Right hindlimb (tissue), 1 donor: ENCODE results near the gene ELK4.

Experiments
- DNase-seq: peaks from one replicate; pipeline ENCODE4 v3.0.0-alpha.2; 2018

The ELK4 gene, protein sequence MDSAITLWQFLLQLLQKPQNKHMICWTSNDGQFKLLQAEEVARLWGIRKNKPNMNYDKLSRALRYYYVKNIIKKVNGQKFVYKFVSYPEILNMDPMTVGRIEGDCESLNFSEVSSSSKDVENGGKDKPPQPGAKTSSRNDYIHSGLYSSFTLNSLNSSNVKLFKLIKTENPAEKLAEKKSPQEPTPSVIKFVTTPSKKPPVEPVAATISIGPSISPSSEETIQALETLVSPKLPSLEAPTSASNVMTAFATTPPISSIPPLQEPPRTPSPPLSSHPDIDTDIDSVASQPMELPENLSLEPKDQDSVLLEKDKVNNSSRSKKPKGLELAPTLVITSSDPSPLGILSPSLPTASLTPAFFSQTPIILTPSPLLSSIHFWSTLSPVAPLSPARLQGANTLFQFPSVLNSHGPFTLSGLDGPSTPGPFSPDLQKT

DNA sequence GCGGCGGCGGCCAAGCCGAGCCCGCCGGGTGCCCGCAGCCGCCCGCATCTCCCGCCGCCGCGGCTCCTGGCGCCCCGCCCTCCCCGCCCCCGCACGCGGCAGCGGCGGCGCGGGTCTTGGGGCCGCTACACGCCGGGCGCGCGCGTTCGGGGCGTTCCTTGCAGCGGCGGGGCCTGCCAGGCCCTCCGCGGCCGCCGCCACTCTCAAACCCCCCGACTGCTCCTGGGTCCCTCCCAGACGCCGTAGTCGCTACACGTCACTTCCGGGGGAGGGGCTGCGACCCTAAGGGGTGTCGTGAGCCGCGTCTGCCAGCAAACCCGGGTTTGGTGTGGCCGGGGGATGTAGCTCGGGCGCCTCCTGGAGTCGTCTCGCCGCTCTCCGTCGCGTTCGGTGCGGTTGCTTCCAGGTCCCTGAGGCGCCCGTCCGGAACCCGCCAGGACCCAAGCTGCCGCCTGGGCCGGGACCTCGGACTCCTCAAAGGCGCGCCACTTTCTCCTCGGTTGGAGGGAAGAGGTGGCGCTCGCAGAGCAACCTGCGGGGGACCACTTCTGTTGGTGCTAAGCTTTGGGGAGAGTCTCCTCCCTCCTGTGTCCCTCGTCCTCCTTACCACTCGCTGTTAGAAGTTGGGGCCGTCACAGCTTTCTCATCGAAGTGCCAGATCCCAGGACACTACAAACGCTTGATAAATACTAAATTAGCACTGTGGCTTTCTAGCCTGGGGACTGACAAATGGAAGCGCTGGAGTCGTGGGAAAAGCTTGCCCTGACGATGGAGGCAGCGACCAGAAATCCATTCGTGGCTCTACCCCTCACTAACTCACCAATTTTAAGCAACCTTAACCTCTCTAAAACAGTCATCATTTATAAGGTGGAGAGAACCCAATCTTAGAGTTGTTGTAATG, at the start of gene ELK4:
Gene ELK4, minus strand, starts transcription at position 244 of the 901 bp plus-strand sequence. CDS start 8,129 bp downstream, outside the sequence.
- peak; percentile 99 for DNase-seq

DNA sequence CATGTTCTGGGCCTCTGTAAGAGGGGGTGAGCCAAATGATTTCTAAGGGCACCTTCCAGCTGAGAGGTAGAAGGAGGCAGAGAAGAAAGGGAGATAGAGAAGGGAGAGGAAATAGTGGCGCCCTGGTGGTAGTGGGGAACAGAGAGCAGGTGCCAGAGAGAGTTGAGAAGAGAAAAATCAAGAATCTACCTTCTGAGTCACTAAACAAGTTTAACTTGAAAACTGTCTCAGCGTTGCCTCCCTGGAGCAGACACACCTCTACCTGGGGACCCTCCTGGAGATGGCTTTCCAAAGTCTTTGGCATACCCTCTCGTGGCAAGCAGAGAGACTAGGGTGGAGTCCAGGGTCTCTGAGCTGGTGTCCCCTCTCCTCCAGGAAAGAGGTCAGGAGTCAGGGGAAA, 49.6 kb upstream of the ELK4 start:
- no peak for DNase-seq

DNA sequence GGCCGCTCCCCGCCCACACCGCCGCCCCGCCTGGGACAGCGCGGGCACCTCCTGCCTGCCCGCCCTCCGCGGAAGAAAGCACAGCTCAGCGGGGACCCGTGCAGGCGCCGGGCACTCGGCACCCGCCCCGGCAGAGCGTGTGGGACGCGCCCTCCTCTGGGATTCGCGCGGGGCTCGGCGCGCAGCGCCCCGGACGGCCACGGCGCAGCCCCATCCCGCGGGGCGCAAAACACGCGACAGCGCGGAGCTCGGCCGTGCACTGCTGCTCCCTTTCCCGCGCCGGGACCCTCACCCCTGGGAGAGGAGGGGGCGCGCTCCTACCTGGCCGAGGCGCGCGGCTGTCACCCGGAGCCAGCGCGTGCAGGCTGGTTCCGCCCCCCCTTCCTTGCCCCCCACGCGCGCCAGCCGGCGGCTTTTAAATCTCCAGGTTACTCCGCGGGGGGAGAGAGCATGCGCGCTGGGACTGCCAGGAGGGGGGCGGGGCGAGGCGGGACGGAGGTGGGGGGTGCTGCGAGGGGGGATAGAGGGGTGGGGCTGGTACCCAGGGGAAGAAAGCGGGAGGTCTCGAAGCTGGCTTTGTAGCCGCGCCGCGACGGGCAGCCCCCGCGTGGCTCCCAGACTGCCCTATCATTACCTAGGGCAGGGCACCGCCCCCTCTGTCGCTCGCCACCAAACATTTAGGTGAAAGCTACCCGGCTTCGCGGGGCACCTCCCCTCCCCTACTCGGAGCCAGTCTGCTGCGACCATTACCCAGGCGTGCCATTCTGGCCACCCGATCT, 48.5 kb upstream of the ELK4 start, which contains the start of gene SLC45A3:
Gene SLC45A3, minus strand, starts transcription at position 437 of the 779 bp plus-strand sequence. CDS start 15,853 bp downstream, outside the sequence.
- DNase-seq = no peak

DNA sequence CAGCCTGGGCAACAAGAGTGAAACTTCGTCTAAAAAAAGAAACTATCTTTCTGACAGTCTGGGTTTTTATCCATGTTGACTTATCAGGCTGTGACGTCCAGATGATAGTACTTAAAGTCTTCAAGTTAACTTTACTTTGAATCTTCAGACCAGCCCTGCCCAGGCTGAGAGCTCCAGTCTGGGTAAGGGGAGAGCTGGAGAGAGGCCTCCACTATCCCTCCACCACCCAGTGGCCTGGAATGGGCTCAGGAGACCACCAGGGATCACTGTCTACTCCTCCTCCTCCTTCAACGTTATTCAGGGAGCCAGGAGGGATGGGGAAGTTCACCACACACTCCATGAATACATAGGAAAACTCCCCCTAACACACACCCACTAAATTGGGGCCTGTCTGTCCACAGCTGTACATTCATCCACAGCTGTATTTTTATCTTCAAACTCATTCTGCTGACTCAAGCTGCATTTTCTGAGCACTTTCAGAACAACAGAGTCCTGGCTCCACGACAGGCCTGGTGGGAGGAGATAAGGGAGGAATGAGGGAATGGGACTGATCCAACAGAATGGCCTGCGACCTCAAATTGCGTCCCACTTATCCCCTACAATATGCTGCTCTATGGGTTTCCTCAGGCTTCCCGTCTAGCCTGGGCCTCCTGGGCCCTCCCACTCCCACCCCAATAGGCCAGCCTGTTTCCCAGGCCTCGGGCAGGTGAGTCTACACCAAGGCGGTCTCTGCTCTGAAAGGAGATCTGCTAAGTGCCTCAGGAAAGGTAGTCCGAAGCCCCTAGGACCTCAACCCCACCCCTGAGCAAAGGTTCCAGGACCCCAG, 46.7 kb upstream of the ELK4 start:
- no peak for DNase-seq

DNA sequence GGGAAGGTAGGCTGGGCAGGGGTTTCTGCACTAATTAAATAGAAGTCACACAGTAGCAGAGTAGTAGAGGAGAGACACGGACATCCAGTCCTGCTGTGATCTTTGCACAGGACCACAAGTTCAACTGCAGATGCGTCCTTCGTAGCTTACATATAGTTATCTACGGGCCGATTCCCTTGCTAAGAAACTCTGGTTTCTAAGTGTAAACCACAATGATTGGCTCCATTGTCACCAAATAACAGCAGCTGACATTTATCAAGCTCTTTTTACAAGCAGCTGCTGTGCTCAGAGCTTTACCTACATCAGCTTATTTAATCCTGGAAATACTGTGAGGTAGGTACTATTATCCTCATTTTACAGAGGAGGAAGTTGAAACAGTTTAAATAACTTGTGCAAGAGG, 45.4 kb upstream of the ELK4 start:
- no peak for DNase-seq

DNA sequence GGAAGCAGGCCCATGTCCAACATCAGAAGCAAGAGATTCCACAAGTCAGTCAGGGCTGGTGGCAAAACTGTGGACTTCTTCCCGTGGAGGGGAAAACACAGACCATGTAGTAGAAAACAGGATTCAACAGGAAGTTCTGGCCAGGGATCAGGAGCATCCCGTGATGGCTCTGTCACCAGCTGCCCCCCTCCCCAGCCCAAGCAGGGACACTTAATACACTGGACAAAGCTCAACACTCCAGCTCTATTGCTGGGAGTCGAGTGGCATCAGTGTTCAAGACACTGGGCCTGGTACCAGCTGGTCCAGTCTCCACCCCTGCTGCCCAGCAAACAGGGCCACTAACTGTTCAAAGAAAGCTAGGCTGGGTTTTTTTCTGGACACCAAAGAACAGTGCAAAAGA, 44.8 kb upstream of the ELK4 start:
- no peak for DNase-seq

DNA sequence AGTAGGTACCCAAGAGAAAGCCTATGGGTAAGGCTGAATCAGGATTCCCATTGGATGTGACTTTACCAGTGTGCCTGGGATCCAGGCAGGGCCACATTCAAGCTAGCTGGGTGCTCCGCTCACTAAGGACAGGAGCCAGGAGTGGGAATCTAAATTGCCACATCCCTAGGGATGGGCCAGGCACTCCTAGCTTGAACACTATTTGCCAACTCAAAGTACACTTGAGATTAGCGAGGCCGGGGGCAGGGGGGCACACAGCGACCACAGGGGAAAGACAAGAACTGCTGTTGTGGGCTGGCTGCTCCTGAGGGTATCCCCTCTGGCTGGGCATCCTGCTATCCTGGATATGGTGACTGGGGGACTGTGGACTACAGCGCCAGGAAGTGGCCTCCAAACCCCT, 44.2 kb upstream of the ELK4 start:
- no peak for DNase-seq

DNA sequence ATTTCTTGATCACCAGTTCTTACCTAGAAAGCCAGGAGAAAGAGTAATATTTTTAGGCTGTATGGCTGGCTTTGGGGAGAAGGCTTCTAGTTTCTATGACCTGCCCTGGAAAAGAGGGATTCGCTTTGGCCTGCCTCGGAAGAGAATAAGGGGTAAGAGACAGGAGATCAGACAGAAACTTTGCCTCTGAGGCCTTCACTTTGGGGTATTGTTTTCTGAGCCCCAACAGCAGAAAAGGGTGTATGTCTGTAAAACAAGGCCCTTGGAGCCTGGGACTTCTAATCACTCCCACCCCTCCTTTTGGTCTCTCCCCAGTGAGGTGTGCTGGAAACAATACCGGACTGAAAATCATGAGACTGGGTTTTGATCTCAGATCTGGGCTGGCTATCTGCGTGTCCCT, 43.4 kb upstream of the ELK4 start:
- DNase-seq = no peak

DNA sequence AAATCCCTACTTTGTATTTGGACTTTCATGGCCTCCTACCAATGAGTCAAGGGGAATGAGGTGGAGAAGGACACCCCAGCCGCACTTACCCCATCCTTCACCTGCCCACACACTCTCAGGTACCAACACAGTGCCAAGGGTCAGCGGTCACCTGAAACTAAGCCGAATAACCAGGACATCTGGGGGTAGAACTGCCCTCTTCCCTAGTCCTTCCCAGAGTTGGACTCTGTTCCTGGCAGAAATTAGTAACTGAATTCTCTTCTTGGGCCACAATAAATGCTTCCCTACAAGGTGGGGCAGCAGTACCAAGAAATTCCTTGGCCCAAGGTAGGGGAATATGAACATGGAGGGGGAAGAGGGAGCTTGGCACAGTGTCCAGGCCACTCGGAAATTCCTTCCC, 41.2 kb upstream of the ELK4 start:
- no peak for DNase-seq

DNA sequence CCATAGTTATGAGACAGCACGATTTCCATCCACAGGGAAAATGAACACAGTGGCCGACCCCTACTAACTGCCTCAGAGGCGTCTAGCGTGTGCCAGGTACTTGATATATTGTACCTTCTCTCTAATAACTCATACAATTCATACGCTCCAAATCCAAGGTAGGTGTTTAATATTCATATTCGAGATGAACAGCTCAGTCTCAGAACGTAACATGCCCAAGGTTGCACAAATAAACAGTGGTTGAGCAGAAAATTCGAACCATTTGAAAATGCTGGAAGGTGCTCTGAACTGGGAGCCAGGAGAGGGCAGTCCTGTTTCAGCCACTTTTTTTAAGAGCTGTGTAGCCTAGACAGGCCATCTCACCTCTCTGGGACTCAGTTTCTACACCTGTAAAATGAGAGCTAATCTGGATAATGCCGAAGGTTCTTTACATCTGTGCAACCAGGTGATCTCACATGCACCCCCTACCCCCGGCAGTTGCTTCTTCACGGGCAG, 40.6 kb upstream of the ELK4 start:
- DNase-seq = no peak

DNA sequence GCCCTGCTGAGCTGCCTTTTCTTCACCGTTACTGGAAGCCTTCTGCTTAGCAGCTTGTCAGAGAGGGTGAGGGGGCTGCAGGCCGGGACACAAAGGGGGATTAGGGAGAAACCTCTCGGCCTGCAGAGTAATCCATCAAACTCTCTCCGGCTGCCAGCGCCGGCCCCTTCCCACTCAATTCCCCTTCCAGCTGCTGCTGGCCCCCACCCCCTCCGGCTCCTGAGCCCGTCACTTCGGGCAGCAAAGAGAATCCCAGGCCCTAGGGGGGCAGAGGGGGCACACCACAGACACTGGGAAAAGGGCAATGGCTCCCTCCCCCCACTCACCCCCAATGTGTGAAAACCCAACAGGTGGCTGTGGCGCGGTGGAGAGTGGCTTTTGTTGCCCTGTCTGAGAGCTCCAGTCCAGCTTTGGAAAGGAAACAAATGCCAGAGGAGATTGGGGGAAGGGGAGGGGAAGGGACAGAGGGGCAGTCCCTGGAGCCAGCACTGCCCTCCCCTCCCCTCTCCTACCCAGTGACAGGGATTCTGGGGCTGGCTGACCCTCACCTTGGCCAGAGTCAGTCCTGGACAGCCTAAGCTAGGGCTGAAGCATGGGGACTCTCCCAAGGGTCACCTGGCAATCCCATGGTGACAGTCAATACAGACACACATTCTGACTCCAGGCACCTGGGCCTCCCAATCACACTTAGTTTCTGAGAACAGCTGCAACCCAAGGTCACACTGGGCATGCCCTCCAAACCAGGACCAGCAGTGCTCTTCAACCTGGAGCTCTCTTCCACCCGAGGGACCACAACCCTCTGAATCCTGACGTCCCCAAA, 39.0 kb upstream of the ELK4 start:
- DNase-seq = no peak

DNA sequence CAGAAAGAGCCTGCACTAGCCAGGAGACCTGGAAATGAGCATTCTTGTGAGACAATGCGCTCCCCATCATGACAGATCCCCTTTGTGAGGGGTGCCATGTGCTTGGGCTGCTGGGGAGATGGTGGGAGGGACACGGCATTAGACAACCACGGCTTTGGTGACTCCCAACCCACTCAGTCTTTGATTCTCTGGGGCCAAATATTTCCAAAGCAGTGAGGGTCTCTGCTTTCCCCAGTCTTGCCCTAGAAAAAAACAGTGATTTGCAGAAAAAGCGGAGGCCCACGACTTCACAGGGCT, 38.3 kb upstream of the ELK4 start:
- no peak for DNase-seq

DNA sequence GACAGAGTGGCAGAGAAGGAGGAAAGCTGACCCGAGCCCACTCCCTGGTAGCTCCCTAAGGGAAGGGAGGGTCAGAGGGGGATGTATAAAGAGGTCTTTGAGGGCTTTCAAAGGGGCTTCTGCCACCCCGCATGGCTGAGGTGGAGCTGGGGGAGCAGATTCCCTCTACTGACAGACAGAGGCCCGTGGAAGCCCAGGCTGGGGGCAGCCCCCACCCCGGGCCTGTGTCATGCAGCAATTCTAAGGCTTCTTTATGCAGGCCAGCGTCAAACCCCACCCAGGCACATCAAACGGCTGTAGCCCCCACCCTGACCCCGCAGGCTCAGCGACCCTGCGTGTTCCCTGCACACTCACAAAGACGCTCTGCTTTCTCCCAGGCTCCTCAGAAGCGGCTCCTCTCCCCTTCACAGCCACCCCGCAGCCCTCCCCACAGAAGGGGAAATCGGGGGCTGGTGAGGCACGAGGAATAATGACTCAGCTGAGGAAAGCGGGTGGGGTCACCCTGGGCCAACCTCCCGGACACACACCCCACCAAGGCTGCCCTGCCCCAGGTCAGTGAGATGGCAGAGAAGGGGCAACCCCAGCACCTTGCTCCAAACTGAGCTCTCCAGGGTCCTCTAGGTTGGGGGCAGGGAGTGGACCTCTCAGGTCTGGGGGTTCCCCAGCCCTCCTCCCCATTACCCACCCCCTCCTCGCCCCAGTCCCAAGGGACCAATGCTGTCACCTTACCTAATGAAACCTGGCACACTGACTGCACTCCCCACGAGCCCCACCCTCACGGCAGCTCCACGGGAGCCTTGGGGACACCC, 37.7 kb upstream of the ELK4 start:
- DNase-seq = no peak

DNA sequence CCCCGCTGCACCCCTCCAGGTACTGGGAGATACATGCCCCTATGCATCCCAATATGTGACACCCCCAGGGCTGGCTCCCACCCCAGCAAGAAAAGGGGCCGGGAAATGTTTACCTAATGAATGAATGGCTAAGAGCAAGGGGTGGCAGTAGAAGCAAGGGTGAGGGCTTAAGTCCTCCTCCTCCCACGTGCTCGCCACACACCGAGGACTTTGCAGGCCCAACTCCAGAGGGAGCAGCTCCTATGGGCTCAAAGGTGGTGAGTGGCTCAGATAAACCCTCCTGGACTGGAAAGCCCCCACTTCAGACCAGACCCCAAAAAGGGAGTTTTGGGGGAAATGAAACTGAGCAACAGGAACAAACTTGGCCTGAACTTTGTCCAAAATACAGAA, 37.1 kb upstream of the ELK4 start:
- no peak for DNase-seq

DNA sequence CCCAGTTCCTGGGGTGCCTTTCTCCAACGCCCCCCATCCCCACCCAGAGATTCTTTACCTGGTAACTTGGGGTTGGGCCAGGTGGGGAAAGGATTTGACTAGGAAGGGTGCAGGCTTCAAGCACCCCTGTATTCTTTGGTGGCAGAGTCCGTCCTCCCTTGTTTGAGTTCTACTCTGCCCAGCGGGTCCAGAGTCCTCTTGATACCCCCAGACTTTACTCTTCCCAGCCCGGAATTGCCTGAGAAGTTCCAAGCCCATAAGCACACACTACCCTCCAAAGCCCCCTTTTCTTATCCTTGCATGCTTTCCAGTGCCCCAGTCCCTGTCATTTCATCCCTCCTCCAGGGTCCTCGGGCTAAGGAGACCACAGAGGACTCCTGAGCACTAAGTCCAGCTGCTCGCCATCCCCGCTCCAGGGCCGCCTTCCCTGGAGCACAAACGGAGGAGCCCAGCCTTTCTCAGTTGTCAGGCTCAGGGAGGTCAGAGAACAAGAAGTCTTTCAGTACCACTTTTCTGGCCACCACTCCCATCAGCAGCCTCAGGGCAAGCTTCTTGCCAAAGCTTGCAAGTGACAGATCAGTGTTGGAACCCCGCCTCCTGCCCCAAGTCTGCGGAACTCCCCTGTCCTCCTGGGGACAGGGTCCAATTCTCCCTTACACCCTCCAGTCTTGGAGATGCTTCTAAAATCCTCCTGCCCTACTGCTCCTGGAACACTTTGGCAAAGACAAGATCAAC, 36.3 kb upstream of the ELK4 start:
- DNase-seq = no peak

DNA sequence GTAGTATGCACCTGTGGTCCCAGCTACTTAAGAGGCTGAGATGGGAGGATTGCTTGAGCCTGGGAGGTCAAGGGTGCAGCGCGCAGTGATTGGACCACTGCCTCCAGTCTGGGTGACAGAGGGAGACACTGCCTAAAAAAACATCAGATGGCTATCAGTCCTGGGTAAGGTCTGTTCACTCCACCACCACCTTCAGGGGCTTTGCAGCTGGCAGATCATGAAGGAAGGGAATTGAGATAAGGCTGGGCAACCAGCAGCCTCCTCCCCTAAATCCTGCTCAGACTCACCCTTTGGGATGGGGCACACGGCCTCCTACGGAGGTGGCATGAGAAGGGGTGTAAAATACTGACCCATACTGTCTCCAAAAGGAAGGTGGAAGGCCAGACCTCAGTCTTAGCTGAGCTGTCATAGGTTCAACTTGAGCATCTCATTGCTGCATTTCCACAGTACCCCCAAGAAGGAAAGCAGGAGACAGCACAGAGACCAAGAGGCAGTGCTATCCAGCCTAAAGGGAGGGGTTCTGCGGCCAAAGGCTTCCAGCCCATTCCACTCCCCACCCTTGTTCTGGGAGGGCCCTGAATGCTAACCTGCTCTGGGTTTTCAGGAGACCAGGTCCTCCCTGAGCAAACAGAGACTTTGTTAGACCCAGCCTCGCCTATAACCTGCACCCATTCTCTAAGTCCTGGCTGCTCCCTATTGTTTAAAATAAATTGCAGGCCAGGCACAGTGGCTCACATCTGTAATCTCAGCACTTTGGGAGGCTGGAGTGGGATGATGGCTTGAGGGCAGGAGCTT, 34.8 kb upstream of the ELK4 start:
- no peak for DNase-seq

DNA sequence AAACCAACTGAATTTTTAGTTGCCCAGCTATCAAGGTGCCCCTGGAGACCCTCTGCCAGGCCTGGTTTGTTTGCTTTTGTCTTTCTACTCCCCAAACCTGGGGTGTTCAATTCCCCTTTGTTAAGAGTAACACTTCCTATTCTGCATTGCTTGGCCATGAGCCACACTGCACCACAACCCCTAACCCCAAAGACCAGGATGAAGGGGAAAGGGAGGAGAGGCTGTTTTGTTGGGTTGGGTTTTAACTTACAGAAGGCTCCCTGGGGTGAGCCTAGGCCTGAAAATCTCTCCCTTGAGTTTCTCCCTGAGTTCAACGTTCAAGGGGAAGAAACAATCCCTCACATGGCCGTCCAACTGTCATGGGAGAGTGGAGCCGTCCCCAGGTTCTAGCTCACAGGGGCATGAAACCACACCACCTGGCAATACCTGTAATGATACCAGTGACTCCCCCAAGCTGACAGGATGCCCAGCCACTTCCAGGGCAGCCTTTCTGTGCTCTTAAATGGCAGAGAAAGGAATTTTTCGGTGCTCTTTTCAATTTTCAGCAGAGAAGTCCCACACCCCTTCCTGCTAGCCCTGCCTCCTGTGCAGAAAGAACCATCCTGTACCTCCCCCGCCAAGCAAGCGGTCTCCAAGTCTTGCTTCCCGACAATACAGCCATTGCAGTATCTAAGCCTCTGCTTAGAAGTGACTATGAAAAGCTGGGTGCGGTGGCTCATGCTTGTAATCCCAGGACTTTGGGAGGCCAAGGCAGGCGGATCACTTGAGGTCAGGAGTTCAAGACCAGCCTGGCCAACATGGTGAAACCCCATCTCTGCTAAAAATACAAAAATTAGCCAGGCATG, 33.6 kb upstream of the ELK4 start:
- no peak for DNase-seq
